AG10803 (cell line): ENCODE measurements around the gene AGFG2.
A peak's percentile ranks its signal among the peaks of the same experiment; 100 is the strongest.

ENCODE experiments used
- DNase-seq: peaks from one replicate; pipeline ENCODE4 v3.0.0; 2010; ENCODE audit warnings: low read depth
- H3K4me3 ChIP-seq: 2 replicates; pipeline ENCODE4 v1.5.1; 2011; ENCODE audit warnings: mild to moderate bottlenecking, low read length, control low read depth
- CTCF ChIP-seq: conservative IDR thresholded peaks from 2 replicates; pipeline ENCODE4 v1.5.1; 2011; ENCODE audit warnings: mild to moderate bottlenecking, low read length, control low read depth, inconsistent platforms

The AGFG2 gene

GRCh38 chr7:100582650-100583049 lies 43.6 kb downstream of the AGFG2 start:
- no peak for DNase-seq
- no peak overlapping the region for H3K4me3 ChIP-seq
- no peak for TF ChIP-seq CTCF

- DNase-seq = no peak
- TF ChIP-seq CTCF = no peak
- H3K4me3 ChIP-seq = peak overlapping the region; percentile 31; the same call in 1 of the 2 replicates
These were observed 44.4 kb downstream of the AGFG2 start for GRCh38 chr7:100583132-100584053.

- DNase-seq = no peak
- no peak for TF ChIP-seq CTCF
These were observed 45.2 kb downstream of the AGFG2 start for GRCh38 chr7:100584054-100584682.

GRCh38 chr7:100584683-100585510 lies 45.9 kb downstream of the AGFG2 start:
- no peak for TF ChIP-seq CTCF
- peak overlapping the region; percentile 67 for H3K4me3 ChIP-seq
- DNase-seq = peak; percentile 46

More at GRCh38 chr7:100584054-100584682, 45.2 kb downstream of the AGFG2 start:
- peak overlapping the region; percentile 67 for H3K4me3 ChIP-seq

- DNase-seq = no peak
- no peak for TF ChIP-seq CTCF
- peak within 1 kb of the TSS; percentile 84 for H3K4me3 ChIP-seq
These were observed 46.7 kb downstream of the AGFG2 start, which contains the start of gene LRCH4 for GRCh38 chr7:100585511-100586265. Gene LRCH4 (minus strand): TSS chr7:100586129. CDS start chr7:100586100, 29 bp downstream.

- TF ChIP-seq CTCF = no peak
- H3K4me3 ChIP-seq = peak within 1 kb of the TSS; percentile 84
- peak; percentile 100 for DNase-seq
These were observed 47.4 kb downstream of the AGFG2 start, which contains the start of gene FBXO24 for GRCh38 chr7:100586266-100587025. Gene FBXO24 (plus strand): TSS chr7:100586328. CDS start chr7:100586626, 298 bp downstream.
